GM21717 (cell line): ENCODE measurements around the gene HAO1.
"Not testable (repeated sequence)": the region's sequence is repeated elsewhere in the genome, so short reads cannot be mapped to it uniquely, and the experiment has no call there.

Experiments used
- ATAC-seq: cut with Tn5 transposase; IDR thresholded peaks from one replicate; pipeline ENCODE4 v1.9.1; 2021; ENCODE audit warnings: mild to moderate bottlenecking, moderate library complexity; ENCODE audit not compliant: unreplicated experiment

The HAO1 gene

GRCh38 chr20:7940341-7940740 is at the start of gene HAO1:
Gene HAO1 (minus strand): TSS chr20:7940458. CDS start chr20:7940422, 36 bp downstream.
- ATAC-seq, result no peak

DNA sequence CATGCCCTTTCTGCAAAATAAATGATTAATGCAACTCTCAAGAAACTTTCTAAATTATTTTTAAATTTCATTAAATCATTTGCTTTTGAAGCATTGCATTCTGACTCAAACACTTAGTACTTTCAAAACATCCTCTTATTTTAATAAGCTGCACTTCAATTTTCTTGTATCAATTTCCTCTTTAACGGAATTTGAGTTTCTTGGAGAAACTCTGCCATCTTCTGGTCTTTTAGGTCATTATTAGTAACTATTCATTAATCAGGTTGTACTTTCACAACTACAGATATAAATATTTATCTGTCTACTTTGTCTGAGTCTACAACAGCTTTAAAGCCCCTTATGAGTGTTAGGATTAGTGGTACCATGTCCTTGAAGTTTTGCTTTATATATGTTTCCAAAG is 49.1 kb upstream of the HAO1 start:
- ATAC-seq, result no peak

GRCh38 chr20:7985916-7986315 is 45.7 kb upstream of the HAO1 start:
- ATAC-seq, result no peak

GRCh38 chr20:7984192-7984591 is 43.9 kb upstream of the HAO1 start:
- ATAC-seq, result no peak

DNA sequence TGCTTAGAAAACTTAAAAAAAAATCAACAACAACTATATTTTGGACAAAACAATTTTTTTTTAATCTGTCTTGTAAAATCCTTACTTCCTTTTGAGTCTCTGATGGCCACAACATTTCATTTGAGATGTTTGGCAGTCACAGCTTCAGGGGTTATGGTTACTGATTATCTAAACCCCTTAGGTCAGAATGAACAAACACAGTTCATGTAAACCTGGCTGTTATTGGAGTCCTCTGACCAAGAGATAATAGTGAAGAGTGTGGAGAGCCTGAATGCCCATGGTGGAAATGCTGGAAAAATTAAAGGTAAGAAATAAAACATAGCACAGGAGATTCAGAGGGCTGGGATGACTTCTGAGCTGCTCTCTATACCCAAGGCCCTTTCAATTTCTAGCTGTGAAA is 41.1 kb upstream of the HAO1 start:
- ATAC-seq, result no peak

GRCh38 chr20:7980332-7981046 is 40.2 kb upstream of the HAO1 start:
- peak; percentile 79 for ATAC-seq

DNA sequence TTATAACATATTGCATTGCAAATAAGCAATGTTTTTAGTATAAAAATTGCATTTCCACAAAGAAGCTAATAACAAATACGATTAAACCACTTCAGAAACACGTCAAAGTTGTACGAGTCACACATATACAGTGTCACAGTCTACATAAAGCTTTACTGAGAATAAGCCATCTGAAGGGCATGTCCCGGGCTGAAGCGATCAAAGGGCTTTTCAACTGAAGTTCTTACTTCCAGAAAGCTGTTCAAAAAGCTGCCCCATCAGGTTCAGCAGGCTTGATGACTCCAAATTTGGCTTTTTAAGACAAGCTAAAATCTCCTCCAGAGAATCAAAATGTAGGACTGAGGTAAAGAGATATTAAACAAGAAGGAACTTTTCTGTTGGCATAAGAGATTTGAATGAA is 37.5 kb upstream of the HAO1 start:
- ATAC-seq, result no peak

- ATAC-seq, result no peak
Observed at GRCh38 chr20:7975851-7976414, 35.7 kb upstream of the HAO1 start.

DNA sequence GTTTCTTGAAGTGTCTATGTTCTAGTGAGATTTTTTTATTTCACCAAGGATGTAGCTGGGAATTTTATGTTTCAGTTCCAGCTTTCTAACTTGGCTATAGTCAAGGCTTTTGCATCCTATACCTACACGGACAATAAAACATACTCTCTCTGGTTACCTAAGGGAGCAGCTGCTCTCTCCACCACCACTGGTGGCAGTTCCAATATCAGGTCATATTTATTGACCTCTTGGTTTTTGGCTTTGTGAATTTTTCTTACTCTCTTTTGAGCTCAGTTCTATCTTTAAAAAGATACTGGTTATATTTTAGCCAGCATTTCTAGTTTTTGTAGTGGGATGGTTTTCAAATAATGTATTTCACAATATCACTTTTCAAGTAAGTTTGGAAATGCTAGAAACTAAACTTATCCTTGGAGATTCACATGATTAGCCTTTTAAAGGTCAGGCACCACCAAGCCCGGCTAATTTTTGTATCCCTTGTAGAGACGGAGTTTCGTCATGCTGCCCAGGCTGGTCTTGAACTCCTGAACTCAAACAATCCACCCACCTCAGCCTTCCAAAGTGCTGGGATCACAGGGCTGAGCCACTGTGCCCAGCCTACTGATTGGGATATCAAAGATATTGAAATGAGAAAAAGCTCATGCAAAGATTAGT is 34.7 kb upstream of the HAO1 start:
- ATAC-seq, result no peak

DNA sequence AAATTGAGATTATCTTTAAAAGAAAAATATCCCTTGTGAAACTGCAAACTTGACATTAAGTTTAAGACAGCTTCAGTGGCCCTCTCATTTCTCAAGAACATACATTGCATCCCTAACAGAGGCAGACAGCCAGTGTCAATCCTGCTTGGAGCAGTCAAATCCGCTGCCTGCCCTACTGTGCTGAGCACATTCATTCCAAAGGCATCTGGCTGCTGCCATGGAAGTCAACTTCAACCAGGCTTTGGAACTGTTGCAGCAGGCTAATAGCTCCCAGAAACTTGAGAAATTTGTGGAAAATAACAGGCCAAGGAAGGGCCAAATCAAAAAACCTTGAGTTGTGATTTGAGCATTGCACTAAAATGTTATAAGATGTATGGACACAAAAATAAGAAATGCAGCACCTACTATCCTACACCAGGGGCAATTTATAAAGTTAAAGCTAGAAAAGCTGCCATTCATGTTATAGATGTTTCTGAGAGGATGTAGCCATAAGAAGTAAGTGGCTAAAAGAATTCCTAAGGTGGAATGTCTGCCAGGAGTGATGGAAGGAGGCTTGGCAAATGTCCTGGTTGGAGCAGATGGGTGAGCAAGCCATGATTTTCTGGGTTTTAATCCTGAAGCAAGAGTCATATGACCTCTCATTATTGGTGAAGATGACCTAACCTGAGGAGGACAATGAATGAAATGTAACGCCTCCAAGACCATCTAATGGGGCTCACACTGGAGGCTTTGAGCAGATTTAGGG is 31.4 kb upstream of the HAO1 start:
- no peak for ATAC-seq

DNA sequence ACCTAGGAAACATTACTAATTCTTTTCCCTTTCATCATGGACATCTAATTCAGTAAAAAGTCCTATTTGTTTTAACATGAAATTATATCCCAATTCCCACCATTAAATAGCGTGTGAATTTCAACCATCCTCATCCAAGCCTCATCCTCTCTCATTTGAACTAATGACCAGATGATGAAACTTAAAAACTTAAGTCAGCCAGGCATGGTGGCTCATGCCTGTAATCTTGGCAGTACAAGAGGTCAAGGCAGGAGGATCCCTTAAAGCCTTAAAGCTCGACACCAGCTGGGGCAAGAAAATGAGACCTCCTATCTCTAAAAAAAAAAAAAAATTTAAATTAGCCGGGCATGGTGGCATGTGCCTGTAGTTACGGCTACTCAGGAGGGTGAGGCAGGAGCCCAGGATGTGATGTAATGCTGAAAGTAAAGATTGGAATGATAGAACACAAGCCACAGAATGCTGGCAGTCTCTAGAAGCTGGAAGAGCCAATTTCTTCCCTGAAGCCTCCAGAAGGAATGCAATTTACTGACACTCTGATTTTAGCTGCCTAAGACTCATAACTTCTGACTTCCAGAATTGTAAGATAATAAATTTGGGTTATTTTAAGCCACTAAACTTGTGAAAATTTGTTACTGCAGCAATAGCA is 27.1 kb upstream of the HAO1 start:
- no peak for ATAC-seq

DNA sequence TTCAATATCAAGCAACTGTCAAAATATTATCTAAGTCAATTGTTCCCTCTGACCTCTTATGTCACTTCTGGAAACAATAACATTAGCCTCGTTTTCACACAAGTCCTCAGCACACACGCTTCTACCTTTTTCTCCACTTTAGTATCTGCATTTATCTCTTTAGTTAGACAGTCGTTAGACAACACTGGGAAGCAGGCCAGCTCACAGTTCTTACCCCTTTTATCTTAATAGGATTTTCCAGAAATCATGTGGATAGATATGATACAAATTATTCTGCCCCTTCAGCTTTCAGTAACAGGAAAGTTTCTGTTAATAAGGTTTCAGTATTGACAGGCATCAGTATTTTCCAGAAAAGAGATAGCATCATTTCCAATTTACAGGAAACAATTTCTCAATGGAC is 25.9 kb upstream of the HAO1 start:
- ATAC-seq, result no peak

DNA sequence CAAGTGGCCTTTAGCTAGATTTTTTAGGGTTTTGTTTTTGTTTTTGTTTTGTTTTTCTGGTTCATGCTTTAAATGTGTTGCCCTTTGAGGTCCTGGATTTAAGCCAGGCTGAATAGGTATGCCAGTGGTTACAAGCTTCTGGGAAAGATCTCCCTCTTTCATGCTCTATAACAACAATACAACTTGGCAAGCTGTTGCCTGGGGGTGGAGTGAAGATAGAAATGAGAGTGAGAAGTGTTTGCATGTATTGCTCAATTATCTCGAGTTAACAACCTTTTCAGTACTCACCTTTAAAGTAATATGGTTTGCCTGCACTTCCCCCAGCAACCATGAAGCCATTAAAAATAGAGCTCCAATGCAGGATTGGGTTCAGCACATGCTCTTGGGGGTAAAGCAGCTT is 19.2 kb upstream of the HAO1 start:
- ATAC-seq, result no peak

- not testable (repeated sequence) for ATAC-seq
Observed at GRCh38 chr20:7956561-7956960, 16.3 kb upstream of the HAO1 start.

GRCh38 chr20:7950387-7950786 is 10.1 kb upstream of the HAO1 start:
- ATAC-seq, result no peak

GRCh38 chr20:7943891-7944290 is 3.6 kb upstream of the HAO1 start:
- ATAC-seq, result no peak

- ATAC-seq, result no peak
Observed at GRCh38 chr20:7939663-7940062, 595 bp downstream of the HAO1 start.

- ATAC-seq, result no peak
Observed at GRCh38 chr20:7938058-7938457, 2.2 kb downstream of the HAO1 start.

GRCh38 chr20:7937328-7937727 is 2.9 kb downstream of the HAO1 start:
- ATAC-seq, result no peak

- ATAC-seq, result peak; percentile 59
Observed at GRCh38 chr20:7935027-7935551, 5.2 kb downstream of the HAO1 start.

- no peak for ATAC-seq
Observed at GRCh38 chr20:7933346-7933745, 6.9 kb downstream of the HAO1 start.
